H4 (cell line): ENCODE measurements around the gene SPAG5. TPM values are rescaled to one million over a fixed set of nuclear protein-coding genes. Genes with fewer than 3 reads are reported as not detected.

Source experiments
- total RNA-seq: library from RNA; depleted of rRNA; stranded (reverse); fragments of >200 nt; shearing (Covaris generic); gene quantifications from 2 replicates; pipeline ENCODE4 v1.2.3, GENCODE V29; 2014; rRNA removed

SPAG5 gene
- total RNA-seq, 1 experiment from 2014 or later, result 80.2 TPM

Other genes starting within 250 kb of the SPAG5 start
- gene POLDIP2, start 241.5 kb downstream of the SPAG5 start, total RNA-seq, result 108 and 110 TPM in 2 replicates
- not detected in 2 replicates for gene SEBOX, start 233.8 kb downstream of the SPAG5 start, total RNA-seq
- not detected in 2 replicates for gene VTN, start 228.7 kb downstream of the SPAG5 start, total RNA-seq
- gene SARM1, start 227.3 kb downstream of the SPAG5 start, total RNA-seq, result 8.7 and 11.2 TPM in 2 replicates
- 4.7 and 4.9 TPM in 2 replicates for gene SLC46A1, start 192.8 kb downstream of the SPAG5 start, total RNA-seq
- gene SLC13A2, start 125.4 kb downstream of the SPAG5 start, total RNA-seq, result not detected in 2 replicates
- not detected in 2 replicates for gene FOXN1, start 92.7 kb downstream of the SPAG5 start, total RNA-seq
- gene UNC119, start 46.4 kb downstream of the SPAG5 start, total RNA-seq, result 39.0 and 39.7 TPM in 2 replicates
- gene PIGS, start 27.5 kb downstream of the SPAG5 start, total RNA-seq, result 74.4 and 90.7 TPM in 2 replicates
- gene ALDOC, start 22.1 kb downstream of the SPAG5 start, total RNA-seq, result 6.2 and 8.1 TPM in 2 replicates
- 2.2 and 2.9 TPM in 2 replicates for gene RSKR, start 15.2 kb upstream of the SPAG5 start, total RNA-seq
- gene BLTP2, start 46.1 kb upstream of the SPAG5 start, total RNA-seq, result 66.0 and 80.6 TPM in 2 replicates
- 76.6 and 82.9 TPM in 2 replicates for gene SDF2, start 62.9 kb upstream of the SPAG5 start, total RNA-seq
- gene SUPT6H, start 63.2 kb upstream of the SPAG5 start, total RNA-seq, result 19.3 and 26.0 TPM in 2 replicates
- 0.70 TPM in 1 of 2 replicates, not detected in the other for gene PROCA1, start 112.9 kb upstream of the SPAG5 start, total RNA-seq
- gene RAB34, start 118.8 kb upstream of the SPAG5 start, total RNA-seq, result 233 and 275 TPM in 2 replicates
- 957 and 967 TPM in 2 replicates for gene RPL23A, start 121.0 kb upstream of the SPAG5 start, total RNA-seq
- 21.0 and 34.2 TPM in 2 replicates for gene TLCD1, start 127.2 kb upstream of the SPAG5 start, total RNA-seq
- gene NEK8, start 129.8 kb upstream of the SPAG5 start, total RNA-seq, result 1.4 and 3.1 TPM in 2 replicates
- 27.7 and 40.5 TPM in 2 replicates for gene TRAF4, start 145.0 kb upstream of the SPAG5 start, total RNA-seq
- gene FAM222B, start 243.8 kb upstream of the SPAG5 start, total RNA-seq, result 3.6 and 4.1 TPM in 2 replicates